PC-3 (cell line): ENCODE measurements around the gene P2RX2.

ENCODE experiments used
- EZH2 ChIP-seq: fragments of 300-600 bp; sonication (generic); IDR thresholded peaks from one replicate; pipeline ENCODE4 v1.6.1; 2017; ENCODE audit warnings: antibody characterized with exemption, mild to moderate bottlenecking, low read length; ENCODE audit not compliant: unreplicated experiment
- TF ChIP-seq, protein P1 (sequence below): fragments of 300-600 bp; sonication (generic); conservative IDR thresholded peaks from 2 replicates; pipeline ENCODE4 v1.5.1; 2017; ENCODE audit warnings: antibody characterized with exemption, low read depth, mild to moderate bottlenecking, low read length

- TF ChIP-seq, protein P1, sequence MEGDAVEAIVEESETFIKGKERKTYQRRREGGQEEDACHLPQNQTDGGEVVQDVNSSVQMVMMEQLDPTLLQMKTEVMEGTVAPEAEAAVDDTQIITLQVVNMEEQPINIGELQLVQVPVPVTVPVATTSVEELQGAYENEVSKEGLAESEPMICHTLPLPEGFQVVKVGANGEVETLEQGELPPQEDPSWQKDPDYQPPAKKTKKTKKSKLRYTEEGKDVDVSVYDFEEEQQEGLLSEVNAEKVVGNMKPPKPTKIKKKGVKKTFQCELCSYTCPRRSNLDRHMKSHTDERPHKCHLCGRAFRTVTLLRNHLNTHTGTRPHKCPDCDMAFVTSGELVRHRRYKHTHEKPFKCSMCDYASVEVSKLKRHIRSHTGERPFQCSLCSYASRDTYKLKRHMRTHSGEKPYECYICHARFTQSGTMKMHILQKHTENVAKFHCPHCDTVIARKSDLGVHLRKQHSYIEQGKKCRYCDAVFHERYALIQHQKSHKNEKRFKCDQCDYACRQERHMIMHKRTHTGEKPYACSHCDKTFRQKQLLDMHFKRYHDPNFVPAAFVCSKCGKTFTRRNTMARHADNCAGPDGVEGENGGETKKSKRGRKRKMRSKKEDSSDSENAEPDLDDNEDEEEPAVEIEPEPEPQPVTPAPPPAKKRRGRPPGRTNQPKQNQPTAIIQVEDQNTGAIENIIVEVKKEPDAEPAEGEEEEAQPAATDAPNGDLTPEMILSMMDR, result no peak
- no peak for TF ChIP-seq EZH2
These were observed 24.6 kb downstream of the P2RX2 start for GRCh38 chr12:132642846-132643835.
